NCI-H1092 treated with DMSO at 0.1 percent for 48 hours (cell line): ENCODE measurements around the gene MT4.
"Not testable (repeated sequence)": the region's sequence is repeated elsewhere in the genome, so short reads cannot be mapped to it uniquely, and the experiment has no call there.

Source experiments
- DNase-seq: peaks from one replicate; lab custom pipeline; 2025; lab: John Stamatoyannopoulos, UW

The MT4 gene

DNA sequence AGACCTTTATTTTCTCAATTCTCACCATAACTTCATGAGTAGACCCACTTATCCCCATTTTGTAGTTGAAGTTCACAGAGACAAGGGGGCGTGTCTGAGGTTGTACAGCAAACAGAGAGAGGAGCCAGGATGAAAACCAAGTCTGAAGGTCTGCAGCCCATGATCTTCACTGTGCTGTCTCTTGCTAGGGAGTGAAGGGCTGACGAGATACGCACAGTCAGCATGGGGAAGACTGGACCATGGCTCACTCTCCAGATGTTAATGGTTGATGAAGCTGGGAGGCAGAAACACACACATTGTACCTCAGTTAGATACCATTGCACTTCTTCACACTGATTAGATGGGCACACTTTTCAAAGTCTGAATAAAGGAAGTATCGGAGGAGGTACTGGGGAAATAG lies 5.8 kb upstream of the MT4 start:
- DNase-seq: no peak

DNA sequence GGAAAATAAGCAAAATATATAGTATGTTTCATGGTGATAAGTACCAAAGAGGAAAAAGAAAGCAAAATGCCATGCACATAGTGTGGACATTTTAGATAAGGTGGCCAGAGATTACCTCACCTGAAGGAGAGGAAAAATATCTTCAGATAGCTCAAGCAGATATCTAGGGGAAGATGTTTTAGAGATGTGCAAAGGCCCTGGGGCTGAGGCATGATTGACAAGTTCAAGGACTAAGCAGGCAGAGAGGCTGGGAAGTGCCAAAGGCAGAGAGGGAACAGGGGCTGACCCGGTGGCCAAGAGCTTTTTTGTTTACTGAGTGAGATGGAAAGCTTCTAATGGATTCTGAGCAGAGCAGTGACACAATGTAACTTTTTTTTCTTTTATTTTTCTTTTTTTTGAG lies 4.4 kb upstream of the MT4 start:
- no peak for DNase-seq

DNA sequence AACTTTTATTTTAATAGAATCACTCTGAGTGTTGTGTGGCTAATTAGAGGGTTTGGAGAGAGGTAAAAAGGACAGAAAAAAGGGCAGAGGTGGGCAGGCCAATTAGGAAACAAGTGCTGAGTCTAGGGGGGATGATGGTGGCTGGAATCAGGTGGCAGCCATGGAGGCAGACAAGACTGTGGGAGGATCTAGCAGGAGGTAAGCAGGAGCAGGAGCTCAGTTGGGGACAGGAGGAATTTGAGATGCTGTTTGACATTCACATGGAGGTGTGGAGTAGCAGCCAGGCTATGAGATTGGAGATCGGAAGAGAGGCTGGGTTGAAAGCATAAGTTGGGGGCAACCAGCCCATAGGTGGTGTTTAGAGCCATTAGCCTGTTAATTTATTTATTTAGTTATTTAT lies 3.7 kb upstream of the MT4 start:
- DNase-seq: no peak

GRCh38 chr16:56569971-56570370 lies 5.1 kb downstream of the MT4 start:
- no peak for DNase-seq

- no peak for DNase-seq
These were observed 6.7 kb downstream of the MT4 start for GRCh38 chr16:56571525-56571924.

- DNase-seq: no peak
These were observed 9.8 kb downstream of the MT4 start for GRCh38 chr16:56574625-56575024.

DNA sequence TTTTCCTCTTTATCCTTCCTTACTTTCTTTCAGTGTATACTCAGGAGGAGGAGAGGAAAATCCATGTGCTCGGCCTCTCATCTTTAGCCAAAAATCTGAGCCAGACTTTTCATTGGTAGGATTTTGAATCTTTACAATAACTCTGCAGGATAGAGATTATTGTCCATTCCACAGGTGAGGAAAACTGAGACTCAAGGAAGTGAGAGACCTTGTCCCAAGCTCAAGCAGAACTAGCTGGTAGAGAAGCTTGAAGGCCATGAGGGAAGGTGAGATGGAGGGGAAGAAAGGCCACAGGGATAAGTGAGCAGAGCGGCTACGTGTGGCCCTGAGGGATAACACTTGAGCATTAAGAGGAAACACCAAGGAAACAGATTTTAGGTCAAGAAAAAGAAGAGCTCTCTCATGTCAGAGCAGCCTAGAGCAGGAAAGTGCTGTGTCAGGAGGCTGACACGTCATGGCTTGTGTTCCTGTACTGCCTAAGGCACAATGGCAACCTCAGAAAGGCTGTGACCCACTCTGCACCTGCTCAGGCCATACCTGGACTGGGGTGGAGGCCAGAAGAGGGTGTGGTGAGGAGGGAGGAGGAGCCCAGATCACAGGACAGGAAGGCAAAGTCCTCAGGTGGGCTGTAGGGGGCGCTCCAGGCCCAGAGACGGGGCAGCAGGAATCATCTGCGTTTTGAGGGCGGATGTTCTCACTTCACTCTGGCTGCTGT lies 11.9 kb downstream of the MT4 start:
- DNase-seq: peak; percentile 57

DNA sequence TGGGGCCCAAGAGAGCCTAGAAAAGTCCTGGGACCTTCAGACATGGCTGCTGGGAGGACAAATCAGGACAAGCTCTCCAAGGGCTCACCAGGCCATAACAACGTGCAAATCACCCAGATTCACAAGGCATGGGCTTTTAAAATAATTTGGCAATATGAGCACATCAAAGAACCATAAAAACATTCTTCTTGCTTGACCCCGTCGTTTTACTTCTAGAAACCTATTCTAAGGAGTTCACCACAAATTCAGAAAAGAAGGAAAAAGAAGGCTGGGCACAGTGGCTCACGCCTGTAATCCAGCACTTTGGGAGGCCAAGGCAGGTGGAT lies 12.4 kb downstream of the MT4 start:
- DNase-seq: no peak

DNA sequence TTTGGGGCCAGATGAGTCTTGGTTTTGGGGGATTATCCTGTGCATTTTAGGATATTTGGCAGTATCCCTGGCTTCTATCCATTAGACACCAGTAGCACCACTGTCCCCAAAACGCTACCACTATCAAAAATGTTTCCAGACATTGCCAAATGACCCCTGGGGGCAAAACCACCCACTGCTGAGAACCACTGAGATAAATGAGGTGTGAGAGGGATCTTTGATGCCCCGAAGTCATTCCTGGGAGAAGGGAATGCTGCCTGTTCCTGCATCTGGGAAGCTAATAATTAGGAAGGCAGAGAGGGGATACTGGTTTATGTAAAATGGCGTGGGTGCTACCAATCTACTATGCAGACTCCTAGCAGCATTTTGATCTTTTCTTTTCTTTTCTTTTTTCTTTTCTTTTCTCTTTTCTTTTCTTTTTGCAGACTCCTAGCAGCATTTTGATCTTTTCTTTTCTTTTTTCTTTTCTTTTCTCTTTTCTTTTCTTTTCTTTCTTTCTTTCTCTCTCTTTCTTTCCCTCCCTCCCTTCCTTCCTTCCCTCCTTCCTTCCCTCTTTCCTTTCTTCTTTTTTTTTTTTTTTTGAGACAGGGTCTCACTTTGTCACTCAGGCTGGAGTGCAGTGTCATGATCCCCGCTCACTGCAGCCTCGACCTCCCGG lies 15.6 kb downstream of the MT4 start:
- DNase-seq: no peak

GRCh38 chr16:56582911-56583310 lies 18.0 kb downstream of the MT4 start:
- DNase-seq: not testable (repeated sequence)

GRCh38 chr16:56583351-56584168 lies 18.7 kb downstream of the MT4 start:
- no peak for DNase-seq

GRCh38 chr16:56584276-56584675 lies 19.4 kb downstream of the MT4 start:
- no peak for DNase-seq

DNA sequence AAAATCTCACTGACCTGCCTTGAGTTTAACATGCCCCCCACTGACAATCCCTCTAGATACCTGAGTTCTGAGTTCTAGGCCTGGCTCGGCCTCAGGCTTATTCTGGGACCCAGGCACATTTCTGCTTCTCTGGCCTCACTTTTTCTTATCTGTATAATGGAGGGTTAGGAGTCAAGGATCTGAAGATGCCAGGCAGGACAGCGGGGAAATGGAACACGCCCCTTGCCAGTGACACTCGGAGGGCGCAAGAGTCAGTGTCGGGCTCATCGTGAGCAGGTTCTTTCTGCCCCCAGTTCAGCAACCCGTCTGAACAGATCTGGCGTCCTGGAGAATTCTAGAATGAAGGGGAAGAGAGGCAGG lies 23.9 kb downstream of the MT4 start:
- no peak for DNase-seq

DNA sequence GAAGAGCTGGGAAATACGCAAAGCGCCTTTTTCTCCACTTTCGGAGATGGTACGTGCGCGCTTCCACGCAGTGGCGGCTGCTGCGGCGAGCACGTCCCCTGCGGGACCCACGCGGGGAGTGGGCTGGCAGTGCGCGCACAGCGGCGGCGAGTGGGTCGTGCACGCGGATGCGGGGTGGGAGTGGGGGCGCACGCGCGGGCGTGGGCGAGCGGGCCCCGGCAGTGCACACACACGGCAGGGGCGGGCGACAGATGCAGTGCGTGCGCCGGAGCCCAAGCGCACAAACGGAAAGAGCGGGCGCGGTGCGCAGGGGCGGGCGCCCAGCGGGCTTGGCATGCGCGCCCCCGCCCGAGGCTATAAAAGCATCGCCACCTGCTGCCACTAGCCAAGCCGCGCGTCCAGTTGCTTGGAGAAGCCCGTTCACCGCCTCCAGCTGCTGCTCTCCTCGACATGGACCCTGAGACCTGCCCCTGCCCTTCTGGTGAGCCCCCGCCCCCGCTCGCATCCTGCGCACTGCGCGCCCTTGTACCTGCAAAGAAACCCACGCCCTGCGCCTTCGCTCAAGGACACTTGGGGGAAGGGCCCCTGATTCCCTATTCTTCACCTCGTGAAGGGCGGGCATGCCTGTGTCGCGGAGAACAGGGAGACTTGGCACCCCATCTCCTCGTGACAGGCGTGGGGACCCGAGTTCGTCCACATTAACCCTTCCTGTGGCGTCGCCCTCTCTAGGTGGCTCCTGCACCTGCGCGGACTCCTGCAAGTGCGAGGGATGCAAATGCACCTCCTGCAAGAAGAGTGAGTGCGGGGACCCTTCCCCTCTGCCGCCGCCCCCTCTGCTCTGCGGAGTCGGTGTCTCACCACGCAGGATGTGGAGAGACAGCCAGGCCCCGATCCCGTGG lies 24.5 kb downstream of the MT4 start, which contains the start of gene MT3:
MT3 (plus strand) TSS at position 388 of the 899 bp plus-strand sequence; CDS start at position 451, 63 bp downstream.
- DNase-seq: peak; percentile 73

- no peak for DNase-seq
These were observed 26.6 kb downstream of the MT4 start for GRCh38 chr16:56591377-56592060.

GRCh38 chr16:56593573-56594291 lies 28.9 kb downstream of the MT4 start:
- no peak for DNase-seq

DNA sequence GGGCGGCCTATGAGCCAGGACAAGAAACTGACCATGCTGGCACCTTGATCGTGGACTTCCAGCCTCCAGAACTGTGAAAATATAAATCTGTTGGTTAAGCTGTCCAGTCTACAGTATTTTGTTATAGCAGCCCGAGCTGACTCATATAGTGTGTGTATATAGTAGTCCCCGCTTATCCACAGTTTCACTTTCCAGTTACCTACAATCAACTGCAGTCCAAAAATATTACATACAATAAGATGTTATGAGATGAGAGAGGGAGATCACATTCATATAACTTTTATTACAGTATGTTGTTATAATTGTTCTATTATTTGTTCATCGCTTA lies 29.4 kb downstream of the MT4 start:
- DNase-seq: no peak

DNA sequence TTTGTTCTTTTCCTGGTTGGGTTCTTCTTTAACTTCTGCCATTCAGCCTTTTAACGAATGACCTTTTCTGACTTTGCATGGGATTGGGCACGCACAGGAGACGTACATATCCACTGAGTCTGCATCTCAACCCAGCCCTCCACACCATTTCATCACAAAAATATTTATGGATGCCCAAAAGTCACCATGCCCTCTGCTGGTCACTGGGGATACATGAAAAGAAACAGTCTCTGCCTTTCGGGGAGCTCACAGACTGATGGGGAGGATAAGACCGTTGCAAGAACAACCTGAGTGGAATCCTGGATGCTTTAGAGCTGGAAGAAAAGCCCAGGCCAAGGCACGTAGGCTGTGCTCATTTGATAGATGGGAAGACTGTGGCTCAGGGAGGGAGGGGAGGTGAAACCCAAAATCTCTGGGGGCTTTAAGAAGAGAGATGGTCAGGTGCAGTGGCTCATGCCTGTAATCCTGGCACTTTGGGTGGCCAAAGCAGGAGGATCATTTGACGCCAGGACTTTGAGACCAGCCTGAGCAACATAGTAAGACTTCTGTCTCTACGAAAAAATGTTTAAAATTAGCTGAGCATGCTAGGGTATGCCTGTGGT lies 35.6 kb downstream of the MT4 start:
- peak; percentile 25 for DNase-seq

DNA sequence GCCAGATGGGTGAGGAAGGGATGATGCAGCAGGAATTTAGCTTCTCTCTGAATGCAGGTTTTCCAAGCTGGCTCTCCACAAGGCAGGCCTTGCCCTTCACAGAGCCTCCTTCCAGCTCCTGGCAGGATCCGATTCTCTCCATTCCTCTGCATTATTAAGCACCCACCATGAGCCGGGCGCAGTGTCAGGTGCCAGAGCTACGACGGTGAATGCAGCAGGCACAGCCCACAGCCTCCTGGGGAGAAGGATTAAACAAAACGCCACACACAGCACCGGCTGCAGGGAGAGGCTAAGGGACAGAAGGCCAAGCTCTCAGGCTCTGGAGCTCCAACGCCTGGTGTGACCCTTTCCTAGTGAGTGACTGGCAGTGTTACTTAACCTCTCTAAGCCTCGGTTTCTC lies 36.5 kb downstream of the MT4 start:
- DNase-seq: no peak

DNA sequence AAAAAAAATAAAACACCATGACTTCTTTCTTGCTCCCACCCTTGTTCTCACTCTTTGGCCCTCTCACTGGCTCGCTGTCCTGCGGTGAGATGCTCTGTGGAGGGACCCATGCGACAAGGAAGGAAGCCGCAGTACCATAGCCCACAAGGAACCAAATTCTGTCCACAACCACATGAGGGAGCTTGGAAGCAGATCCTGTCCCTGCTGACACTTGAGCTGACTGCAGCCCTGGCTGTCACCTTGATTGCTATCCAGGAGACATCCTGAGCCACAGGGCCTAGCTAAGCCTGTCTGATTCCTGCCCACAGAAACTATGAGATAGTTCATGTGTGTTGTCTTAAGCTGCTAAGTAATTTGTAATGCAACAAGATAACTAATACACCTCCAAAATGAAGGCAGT lies 38.7 kb downstream of the MT4 start:
- DNase-seq: no peak

- DNase-seq: no peak
These were observed 40.1 kb downstream of the MT4 start for GRCh38 chr16:56604966-56605365.
